Natural killer cell (primary cell): ENCODE measurements around the gene TGM6. TPM values are rescaled to one million over a fixed set of nuclear protein-coding genes. Genes with fewer than 3 reads are reported as not detected.

ENCODE experiments used
- ATAC-seq, 3 donors: fragments of 150-1000 bp in 2 of 3; fragments of 200-7000 bp in 1 of 3; cut with Tn5 transposase; 1 replicate in 1 of 3; 2 replicates in 2 of 3; pipeline ENCODE4 v1.10.0; 2021; ENCODE audit warnings: mild to moderate bottlenecking in 2 of 3, moderate library complexity in 2 of 3
- DNase-seq, 2 donors: peaks; one replicate each; pipeline versions ENCODE4 v3.0.0 to v3.0.0-alpha.2; 2013 to 2021; ENCODE audit warnings: mixed read lengths in 1 of 2
- H3K27ac ChIP-seq: one replicate; pipeline ENCODE4 v1.5.1; 2013; ENCODE audit warnings: mild to moderate bottlenecking, low read length
- H3K27me3 ChIP-seq: one replicate; pipeline ENCODE4 v1.6.1; 2013; ENCODE audit warnings: low read length; ENCODE audit not compliant: control insufficient read depth, insufficient read depth
- H3K36me3 ChIP-seq: one replicate; pipeline ENCODE4 v1.6.1; 2013; ENCODE audit warnings: low read length; ENCODE audit not compliant: control insufficient read depth, insufficient read depth
- H3K4me1 ChIP-seq: one replicate; pipeline ENCODE4 v1.6.1; 2013; ENCODE audit warnings: low read length; ENCODE audit not compliant: control insufficient read depth, insufficient read depth
- H3K4me3 ChIP-seq: one replicate; pipeline ENCODE4 v1.5.1; 2013; ENCODE audit warnings: low read length
- H3K9me3 ChIP-seq: one replicate; pipeline ENCODE4 v1.6.1; 2013; ENCODE audit warnings: low read length; ENCODE audit not compliant: control insufficient read depth, insufficient read depth
- H3K27ac Mint-ChIP-seq, 2 donors: one replicate each; pipeline ENCODE4 v1.8.0; 2022; ENCODE audit warnings: mild to moderate bottlenecking in 2 of 2, mixed read lengths in 2 of 2, moderate library complexity in 1 of 2
- H3K27me3 Mint-ChIP-seq, 2 donors: one replicate each; pipeline ENCODE4 v1.8.0; 2022; ENCODE audit warnings: low read depth in 2 of 2, mixed read lengths in 2 of 2
- H3K36me3 Mint-ChIP-seq: one replicate; pipeline ENCODE4 v1.8.0; 2022; ENCODE audit warnings: mixed read lengths
- H3K4me1 Mint-ChIP-seq, 2 donors: one replicate each; pipeline ENCODE4 v1.8.0; 2022; ENCODE audit warnings: mixed read lengths in 2 of 2
- H3K4me3 Mint-ChIP-seq: one replicate; pipeline ENCODE4 v1.8.0; 2022; ENCODE audit warnings: mild to moderate bottlenecking, moderate library complexity, mixed read lengths
- H3K9me3 Mint-ChIP-seq, 2 donors: one replicate each; pipeline ENCODE4 v1.8.0; 2022; ENCODE audit warnings: mixed read lengths in 2 of 2
- CTCF ChIP-seq: fragments of 200-600 bp; IDR thresholded peaks from one replicate; pipeline ENCODE4 v1.8.0; 2022; ENCODE audit warnings: antibody characterized with exemption
- WGBS: methylation state at CpG from one replicate; pipeline ENCODE4 v1.1.7; 2013; ENCODE audit warnings: missing lambda C conversion rate; ENCODE audit not compliant: insufficient coverage; 5-methylcytosine and 5-hydroxymethylcytosine counted together
- intact Hi-C: fragments of 100-400 bp; cut with micrococcal nuclease; formaldehyde crosslinking; loops from one replicate; pipeline ENCODE4 v1.14.2; 2022
- total RNA-seq, 4 donors: library from RNA; stranded (reverse); fragments of 120-200 nt in 1 of 4; gene quantifications; one replicate each; pipeline versions ENCODE4 v1.2.3 to v1.2.4, GENCODE V29; 2013 to 2022

TGM6 gene
- total RNA-seq, 3 donors from 2014 or later (not counting 1 experiment from before 2014, with no cell fraction given): not detected

GRCh38 chr20:2363587-2363986 is 17.1 kb upstream of the TGM6 start:
- Histone ChIP-seq H3K4me1 (no peaks in the 10 kb centered on the region), H3K4me3 (no peak overlapping the region), H3K27me3 (peaks cover 5% of the 10 kb centered on the region), H3K27ac (no peak overlapping the region), H3K9me3 (no peaks in the 10 kb centered on the region), H3K36me3 (no peaks in the 10 kb centered on the region)
- TF ChIP-seq CTCF: no peak
- 40% methylated on average over 1 of the region's 1 CpG for WGBS
- no peaks in the 10 kb centered on the region for H3K4me1 Mint-ChIP-seq
- H3K27me3 Mint-ChIP-seq: peaks cover 31 to 62% of the 10 kb centered on the region in 2 donors
- intact Hi-C loops: no loop called here
- no peak for DNase-seq
- H3K9me3 Mint-ChIP-seq: peaks cover 0 to 3% of the 10 kb centered on the region in 2 donors
- H3K27ac Mint-ChIP-seq: no peak overlapping the region
- H3K4me3 Mint-ChIP-seq: no peak overlapping the region
- peaks cover 15% of the 10 kb centered on the region for H3K36me3 Mint-ChIP-seq
- ATAC-seq: no peak

GRCh38 chr20:2364044-2364443 is 16.7 kb upstream of the TGM6 start:
- 78% methylated on average over 4 of the region's 4 CpGs for WGBS
- Mint-ChIP-seq H3K27ac (no peak overlapping the region), H3K9me3 (peaks cover 0 to 3% of the 10 kb centered on the region in 2 donors)

GRCh38 chr20:2365091-2365490 is 15.6 kb upstream of the TGM6 start:
- Histone ChIP-seq H3K27ac (no peak overlapping the region), H3K27me3 (peaks cover 5% of the 10 kb centered on the region), H3K9me3 (no peaks in the 10 kb centered on the region), H3K4me1 (no peaks in the 10 kb centered on the region), H3K36me3 (no peaks in the 10 kb centered on the region), H3K4me3 (no peak overlapping the region)
- ATAC-seq (no peak), DNase-seq (no peak)
- WGBS: 94% methylated on average over 2 of the region's 2 CpGs
- intact Hi-C loops: no loop called here
- Mint-ChIP-seq H3K9me3 (peaks cover 0 to 3% of the 10 kb centered on the region in 2 donors), H3K27me3 (peaks cover 35 to 59% of the 10 kb centered on the region in 2 donors), H3K4me1 (no peaks in the 10 kb centered on the region), H3K4me3 (no peak overlapping the region), H3K27ac (no peak overlapping the region), H3K36me3 (peaks cover 15% of the 10 kb centered on the region)
- no peak for TF ChIP-seq CTCF

More at GRCh38 chr20:2364044-2364443, 16.7 kb upstream of the TGM6 start:
- Histone ChIP-seq H3K27me3 (peaks cover 5% of the 10 kb centered on the region), H3K27ac (no peak overlapping the region), H3K4me3 (no peak overlapping the region), H3K4me1 (no peaks in the 10 kb centered on the region), H3K9me3 (no peaks in the 10 kb centered on the region), H3K36me3 (no peaks in the 10 kb centered on the region)
- no peak overlapping the region for H3K4me3 Mint-ChIP-seq
- peaks cover 15% of the 10 kb centered on the region for H3K36me3 Mint-ChIP-seq
- ATAC-seq: no peak
- no peak for DNase-seq
- peaks cover 34 to 64% of the 10 kb centered on the region in 2 donors for H3K27me3 Mint-ChIP-seq
- TF ChIP-seq CTCF: no peak
- H3K4me1 Mint-ChIP-seq: no peaks in the 10 kb centered on the region
- intact Hi-C loops: no loop called here

GRCh38 chr20:2365666-2366065 is 15.0 kb upstream of the TGM6 start:
- Mint-ChIP-seq H3K9me3 (peaks cover 0 to 3% of the 10 kb centered on the region in 2 donors), H3K27me3 (peaks cover 38 to 59% of the 10 kb centered on the region in 2 donors)
- WGBS: 72% methylated on average over 2 of the region's 3 CpGs

More at GRCh38 chr20:2365666-2366065, 15.0 kb upstream of the TGM6 start:
- Mint-ChIP-seq H3K36me3 (peaks cover 15% of the 10 kb centered on the region), H3K4me3 (no peak overlapping the region), H3K4me1 (no peaks in the 10 kb centered on the region), H3K27ac (no peak overlapping the region)
- no peak for ATAC-seq
- Histone ChIP-seq H3K27ac (no peak overlapping the region), H3K9me3 (no peaks in the 10 kb centered on the region), H3K27me3 (peaks cover 5% of the 10 kb centered on the region), H3K36me3 (no peaks in the 10 kb centered on the region), H3K4me1 (no peaks in the 10 kb centered on the region), H3K4me3 (no peak overlapping the region)
- no peak for TF ChIP-seq CTCF
- no peak for DNase-seq
- intact Hi-C loops: no loop called here
